ENCODE results near the gene TRAF2.

- no peak for TF ChIP-seq EZH2 (IDR thresholded peaks at IDR 0.05; ENCODE audit: borderline replicate concordance, low read depth, low read length, poor library complexity, severe bottlenecking)
- TF ChIP-seq, protein P1, sequence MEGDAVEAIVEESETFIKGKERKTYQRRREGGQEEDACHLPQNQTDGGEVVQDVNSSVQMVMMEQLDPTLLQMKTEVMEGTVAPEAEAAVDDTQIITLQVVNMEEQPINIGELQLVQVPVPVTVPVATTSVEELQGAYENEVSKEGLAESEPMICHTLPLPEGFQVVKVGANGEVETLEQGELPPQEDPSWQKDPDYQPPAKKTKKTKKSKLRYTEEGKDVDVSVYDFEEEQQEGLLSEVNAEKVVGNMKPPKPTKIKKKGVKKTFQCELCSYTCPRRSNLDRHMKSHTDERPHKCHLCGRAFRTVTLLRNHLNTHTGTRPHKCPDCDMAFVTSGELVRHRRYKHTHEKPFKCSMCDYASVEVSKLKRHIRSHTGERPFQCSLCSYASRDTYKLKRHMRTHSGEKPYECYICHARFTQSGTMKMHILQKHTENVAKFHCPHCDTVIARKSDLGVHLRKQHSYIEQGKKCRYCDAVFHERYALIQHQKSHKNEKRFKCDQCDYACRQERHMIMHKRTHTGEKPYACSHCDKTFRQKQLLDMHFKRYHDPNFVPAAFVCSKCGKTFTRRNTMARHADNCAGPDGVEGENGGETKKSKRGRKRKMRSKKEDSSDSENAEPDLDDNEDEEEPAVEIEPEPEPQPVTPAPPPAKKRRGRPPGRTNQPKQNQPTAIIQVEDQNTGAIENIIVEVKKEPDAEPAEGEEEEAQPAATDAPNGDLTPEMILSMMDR (conservative IDR thresholded peaks at IDR 0.05; ENCODE audit: low read depth, low read length), result no peak
Measured at GRCh38 chr9:136921718-136922117, 35.4 kb downstream of the TRAF2 start.
